Measurements from ENCODE around the gene LPCAT1.

The LPCAT1 gene

DNA sequence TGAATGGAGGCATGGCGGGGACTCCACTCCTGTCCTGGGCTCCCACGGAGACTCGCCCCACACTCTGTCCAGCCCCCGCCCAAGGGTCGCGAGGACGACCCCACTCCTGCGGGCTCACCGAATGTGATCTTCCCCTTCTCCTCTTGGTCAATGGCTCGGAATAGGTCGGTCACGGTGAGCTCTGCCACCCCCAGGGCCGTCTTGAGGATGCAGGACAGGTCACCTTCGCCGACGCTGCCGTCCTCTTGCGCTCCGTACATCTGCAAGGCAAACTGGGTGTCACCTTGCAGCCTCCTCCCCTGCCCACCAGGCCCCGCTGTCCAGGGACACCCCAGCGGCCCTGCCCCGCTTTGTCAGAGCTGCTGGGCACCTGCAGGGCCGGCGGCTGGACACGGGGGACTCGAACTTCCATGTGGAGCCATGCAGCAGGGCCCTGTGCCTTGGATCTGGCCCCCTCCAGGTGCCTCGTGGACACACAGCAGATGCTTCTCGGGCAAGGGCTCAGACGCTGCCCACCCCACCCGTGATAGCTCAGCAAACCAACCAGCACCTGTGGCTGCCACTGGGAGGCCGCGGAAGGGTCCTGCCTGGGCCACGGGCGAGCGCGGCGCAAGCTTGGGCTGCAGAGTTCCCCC is 57.0 kb downstream of the LPCAT1 start:
- TF ChIP-seq, protein P1, sequence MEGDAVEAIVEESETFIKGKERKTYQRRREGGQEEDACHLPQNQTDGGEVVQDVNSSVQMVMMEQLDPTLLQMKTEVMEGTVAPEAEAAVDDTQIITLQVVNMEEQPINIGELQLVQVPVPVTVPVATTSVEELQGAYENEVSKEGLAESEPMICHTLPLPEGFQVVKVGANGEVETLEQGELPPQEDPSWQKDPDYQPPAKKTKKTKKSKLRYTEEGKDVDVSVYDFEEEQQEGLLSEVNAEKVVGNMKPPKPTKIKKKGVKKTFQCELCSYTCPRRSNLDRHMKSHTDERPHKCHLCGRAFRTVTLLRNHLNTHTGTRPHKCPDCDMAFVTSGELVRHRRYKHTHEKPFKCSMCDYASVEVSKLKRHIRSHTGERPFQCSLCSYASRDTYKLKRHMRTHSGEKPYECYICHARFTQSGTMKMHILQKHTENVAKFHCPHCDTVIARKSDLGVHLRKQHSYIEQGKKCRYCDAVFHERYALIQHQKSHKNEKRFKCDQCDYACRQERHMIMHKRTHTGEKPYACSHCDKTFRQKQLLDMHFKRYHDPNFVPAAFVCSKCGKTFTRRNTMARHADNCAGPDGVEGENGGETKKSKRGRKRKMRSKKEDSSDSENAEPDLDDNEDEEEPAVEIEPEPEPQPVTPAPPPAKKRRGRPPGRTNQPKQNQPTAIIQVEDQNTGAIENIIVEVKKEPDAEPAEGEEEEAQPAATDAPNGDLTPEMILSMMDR (IDR thresholded peaks at IDR 0.05; ENCODE audit: low read depth, low read length), result no peak
- H3K4me3 ChIP-seq (ENCODE audit: low read depth, low read length), result no peak overlapping the region

DNA sequence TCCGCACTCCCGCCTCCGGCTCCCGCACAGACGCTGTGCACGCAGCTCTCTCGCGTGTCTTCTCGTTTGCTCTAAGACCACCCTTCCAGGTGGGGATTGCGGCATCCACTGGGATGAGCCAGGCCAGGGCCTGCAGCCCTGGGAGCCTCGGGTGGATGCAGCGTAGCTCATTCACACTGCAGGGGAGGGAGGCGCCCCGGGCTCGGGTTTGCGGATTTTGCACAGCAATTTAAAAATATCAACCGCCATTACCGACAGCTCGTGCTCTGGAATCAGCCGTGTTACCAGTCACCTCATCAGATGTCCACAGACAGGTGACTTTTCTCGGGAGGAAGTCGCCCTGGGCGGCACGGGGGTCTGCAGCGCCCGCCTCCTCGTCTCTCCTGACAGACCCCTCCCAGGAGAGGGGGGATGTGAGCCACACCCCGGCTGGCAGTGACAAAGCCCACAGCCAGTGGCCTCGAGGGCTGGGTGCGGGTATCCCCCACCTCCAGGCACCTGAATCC is 57.7 kb downstream of the LPCAT1 start:
- TF ChIP-seq, protein P1 (IDR thresholded peaks at IDR 0.05; ENCODE audit: low read depth, low read length), result no peak
- H3K4me3 ChIP-seq (ENCODE audit: low read depth, low read length), result no peak overlapping the region

DNA sequence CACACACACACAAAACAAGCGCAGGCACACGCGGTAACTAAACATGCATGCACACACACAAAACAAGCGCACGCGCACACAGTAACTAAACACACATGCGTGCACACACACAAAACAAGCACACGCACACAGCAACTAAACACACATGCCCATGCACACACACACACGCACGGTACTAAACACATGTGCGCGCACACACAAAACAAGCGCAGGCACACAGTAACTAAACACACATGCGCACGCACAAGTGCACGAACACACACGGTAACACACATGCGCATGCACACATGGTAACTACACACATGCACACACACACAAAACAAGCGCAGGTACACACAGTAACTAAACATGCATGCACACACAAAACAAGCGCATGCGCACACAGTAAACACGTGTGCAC is 58.6 kb downstream of the LPCAT1 start:
- TF ChIP-seq, protein P1 (IDR thresholded peaks at IDR 0.05; ENCODE audit: low read depth, low read length), result no peak
- no peak overlapping the region for H3K4me3 ChIP-seq (ENCODE audit: low read depth, low read length)

DNA sequence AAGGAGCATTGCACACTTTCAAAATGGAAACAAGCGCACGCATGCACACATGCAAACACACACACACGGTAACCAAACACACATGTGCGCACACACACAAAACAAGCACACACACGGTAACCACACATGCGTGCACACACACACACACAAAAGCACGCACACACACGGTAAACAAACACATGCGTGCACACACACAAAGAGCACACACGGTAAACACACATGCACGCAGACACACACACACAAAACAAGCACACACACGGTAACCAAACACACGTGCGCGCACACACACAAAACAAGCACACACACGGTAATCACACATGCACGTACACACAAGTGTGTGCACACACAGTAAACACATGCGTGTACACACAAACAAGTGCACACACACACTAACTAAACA is 59.2 kb downstream of the LPCAT1 start:
- TF ChIP-seq, protein P1 (IDR thresholded peaks at IDR 0.05; ENCODE audit: low read depth, low read length), result no peak
- no peak overlapping the region for H3K4me3 ChIP-seq (ENCODE audit: low read depth, low read length)

DNA sequence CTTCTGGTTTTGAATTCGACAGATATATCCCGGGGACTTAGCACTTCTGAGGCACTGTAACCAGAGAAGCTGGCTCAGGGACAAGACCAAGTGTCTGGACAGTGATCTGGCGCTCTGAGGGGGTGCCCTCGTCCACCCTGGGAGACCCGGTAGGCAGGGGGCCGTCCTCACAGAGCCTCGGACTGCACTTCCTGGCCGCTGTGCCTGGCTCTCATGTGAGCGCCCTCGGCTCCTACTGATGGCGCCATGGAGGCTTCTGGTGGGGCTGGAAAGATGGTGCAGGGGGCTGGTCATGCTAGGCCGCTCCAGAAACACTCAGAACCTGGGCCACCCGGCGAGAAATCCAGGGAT is 59.7 kb downstream of the LPCAT1 start:
- TF ChIP-seq, protein P1 (IDR thresholded peaks at IDR 0.05; ENCODE audit: low read depth, low read length), result no peak
- H3K4me3 ChIP-seq (ENCODE audit: low read depth, low read length), result no peak overlapping the region

DNA sequence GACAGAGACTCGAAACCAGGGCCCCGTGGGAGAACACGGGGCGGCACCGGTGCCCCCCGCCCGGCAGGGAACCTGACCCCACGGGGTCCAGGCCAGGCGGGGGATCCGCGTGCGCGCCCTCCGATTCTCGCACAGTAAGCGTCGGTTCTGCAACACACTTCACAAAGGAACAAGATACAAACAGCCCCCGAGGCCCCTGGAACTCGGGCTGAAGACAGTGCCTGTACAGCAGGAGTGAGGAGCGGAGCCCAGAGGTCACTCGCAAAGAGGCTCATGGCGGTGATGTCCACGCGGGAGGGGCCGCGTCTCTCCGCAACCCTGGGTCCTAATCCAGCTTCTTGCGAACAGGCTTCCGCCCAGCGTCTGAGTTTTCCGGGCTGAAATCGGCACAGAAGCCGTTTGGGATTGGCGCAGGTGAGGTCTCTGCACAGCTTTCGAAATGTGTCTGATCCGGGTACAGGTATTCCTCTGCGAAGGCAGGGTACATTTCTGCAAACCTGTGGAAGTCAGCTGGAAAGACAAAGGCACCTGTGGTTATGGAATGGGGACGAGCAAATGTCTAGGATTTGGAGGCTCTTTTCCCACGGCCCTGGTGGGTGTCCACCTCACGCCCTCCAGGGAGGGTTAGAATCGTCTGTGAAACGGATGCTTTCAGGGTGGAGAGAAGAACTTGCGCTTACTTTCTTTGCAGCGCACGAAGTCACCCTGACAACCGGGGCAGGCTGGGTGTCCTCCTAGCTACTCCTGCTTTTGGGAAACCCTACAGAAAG is 60.2 kb downstream of the LPCAT1 start:
- TF ChIP-seq, protein P1 (IDR thresholded peaks at IDR 0.05; ENCODE audit: low read depth, low read length), result no peak
- H3K4me3 ChIP-seq (ENCODE audit: low read depth, low read length), result no peak overlapping the region

DNA sequence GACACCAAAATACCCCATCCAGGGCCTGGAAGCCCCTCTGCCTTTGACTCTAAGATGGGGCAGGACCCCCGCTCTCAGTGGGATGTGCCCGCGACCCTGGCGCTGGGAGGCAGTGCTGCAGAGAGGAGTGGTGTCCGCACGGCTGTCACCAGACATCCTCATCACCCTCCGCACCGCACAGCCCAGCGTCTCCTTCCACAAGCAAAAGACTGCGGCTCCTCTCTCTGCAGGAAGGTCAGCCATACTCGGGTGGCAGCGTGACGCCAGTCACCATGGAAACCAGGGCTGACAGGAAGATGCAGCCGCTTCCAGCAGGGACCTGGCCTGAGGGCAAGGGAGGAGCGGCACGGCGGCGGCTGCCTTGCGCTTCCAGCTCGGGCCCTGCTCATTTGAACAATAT is 61.4 kb downstream of the LPCAT1 start:
- TF ChIP-seq, protein P1 (IDR thresholded peaks at IDR 0.05; ENCODE audit: low read depth, low read length), result no peak

More for the DNA sequence above, 61.4 kb downstream of the LPCAT1 start:
- H3K4me3 ChIP-seq (ENCODE audit: low read depth, low read length), result no peak overlapping the region

Measured in WI38 (cell line).